AG09309 (cell line): ENCODE measurements around the gene BEST3.
"Not testable (repeated sequence)": the region's sequence is repeated elsewhere in the genome, so short reads cannot be mapped to it uniquely, and the experiment has no call there.

Source experiments
- DNase-seq: peaks from one replicate; pipeline ENCODE4 v3.0.0-alpha.2; 2010; ENCODE audit warnings: low read depth
- H3K4me3 ChIP-seq: 2 replicates; pipeline ENCODE4 v1.5.1; 2011; ENCODE audit warnings: mild to moderate bottlenecking, low read depth, low read length, moderate library complexity; ENCODE audit not compliant: control insufficient read depth
- TF ChIP-seq, protein P1 (sequence below): IDR thresholded peaks from 2 replicates; pipeline ENCODE4 v1.5.1; 2011; ENCODE audit warnings: mild to moderate bottlenecking, low read depth, low read length, inconsistent platforms; ENCODE audit not compliant: insufficient read depth, control insufficient read depth; ENCODE audit errors: missing control alignments

BEST3 gene

DNA sequence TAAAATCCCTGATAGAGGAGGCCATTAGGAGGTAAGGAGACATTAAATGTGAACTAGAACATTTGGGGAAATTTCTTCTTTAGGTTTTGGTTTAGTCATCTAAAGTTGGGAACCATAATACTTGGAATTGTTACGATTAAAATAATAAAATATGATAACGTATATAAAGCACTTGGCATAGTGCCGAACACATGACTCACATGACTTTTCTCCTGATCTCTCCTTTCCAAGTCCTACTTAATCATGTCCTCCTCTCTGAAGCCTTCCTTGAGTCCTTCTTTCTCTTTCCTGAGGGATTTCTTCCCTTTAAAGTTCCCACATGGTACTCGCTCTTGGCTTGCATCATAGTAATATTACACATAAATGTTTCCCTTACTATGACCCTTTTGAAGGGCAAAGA is 20.0 kb downstream of the BEST3 start:
- TF ChIP-seq, protein P1, sequence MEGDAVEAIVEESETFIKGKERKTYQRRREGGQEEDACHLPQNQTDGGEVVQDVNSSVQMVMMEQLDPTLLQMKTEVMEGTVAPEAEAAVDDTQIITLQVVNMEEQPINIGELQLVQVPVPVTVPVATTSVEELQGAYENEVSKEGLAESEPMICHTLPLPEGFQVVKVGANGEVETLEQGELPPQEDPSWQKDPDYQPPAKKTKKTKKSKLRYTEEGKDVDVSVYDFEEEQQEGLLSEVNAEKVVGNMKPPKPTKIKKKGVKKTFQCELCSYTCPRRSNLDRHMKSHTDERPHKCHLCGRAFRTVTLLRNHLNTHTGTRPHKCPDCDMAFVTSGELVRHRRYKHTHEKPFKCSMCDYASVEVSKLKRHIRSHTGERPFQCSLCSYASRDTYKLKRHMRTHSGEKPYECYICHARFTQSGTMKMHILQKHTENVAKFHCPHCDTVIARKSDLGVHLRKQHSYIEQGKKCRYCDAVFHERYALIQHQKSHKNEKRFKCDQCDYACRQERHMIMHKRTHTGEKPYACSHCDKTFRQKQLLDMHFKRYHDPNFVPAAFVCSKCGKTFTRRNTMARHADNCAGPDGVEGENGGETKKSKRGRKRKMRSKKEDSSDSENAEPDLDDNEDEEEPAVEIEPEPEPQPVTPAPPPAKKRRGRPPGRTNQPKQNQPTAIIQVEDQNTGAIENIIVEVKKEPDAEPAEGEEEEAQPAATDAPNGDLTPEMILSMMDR = no peak
- no peak for DNase-seq

DNA sequence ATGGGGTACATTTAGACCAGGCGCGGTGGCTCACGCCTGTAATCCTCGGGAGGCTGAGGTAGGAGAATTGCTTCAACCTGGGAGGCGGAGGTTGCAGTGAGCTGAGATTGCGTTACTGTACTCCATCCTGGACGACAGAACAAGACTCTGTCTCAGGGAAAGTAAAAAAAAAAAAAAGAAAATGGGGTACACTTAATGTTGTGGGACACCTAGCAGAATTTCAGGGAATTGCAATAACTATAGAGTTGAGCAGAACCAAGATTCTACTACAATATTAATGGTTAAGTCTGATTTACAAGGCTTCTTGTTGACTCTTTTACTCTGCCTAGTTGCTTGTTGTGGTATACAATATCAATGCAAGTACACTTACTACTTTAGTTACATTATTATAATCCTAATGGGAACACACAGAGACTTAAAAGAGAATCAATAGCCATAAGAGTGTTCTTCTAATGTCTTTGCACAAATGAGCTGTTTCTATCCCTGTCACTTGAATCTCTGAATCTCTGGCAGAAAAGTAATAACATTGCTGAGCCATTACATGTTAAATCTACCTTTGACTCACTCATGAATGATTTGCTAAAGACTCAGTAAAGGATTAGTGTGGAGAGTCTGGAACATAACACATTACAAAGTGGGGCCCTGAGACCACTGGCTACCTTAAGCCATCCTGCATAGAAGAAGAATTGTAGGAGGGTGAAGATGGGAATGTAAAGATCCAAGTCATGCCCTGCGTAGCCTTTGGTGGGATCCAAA is 22.7 kb downstream of the BEST3 start:
- DNase-seq = no peak
- H3K4me3 ChIP-seq = no peak overlapping the region
- TF ChIP-seq, protein P1 = no peak

More for the DNA sequence above, 20.0 kb downstream of the BEST3 start:
- no peak overlapping the region for H3K4me3 ChIP-seq

- DNase-seq = no peak
- TF ChIP-seq, protein P1 = no peak
These were observed 26.9 kb downstream of the BEST3 start for GRCh38 chr12:69672195-69672594.

DNA sequence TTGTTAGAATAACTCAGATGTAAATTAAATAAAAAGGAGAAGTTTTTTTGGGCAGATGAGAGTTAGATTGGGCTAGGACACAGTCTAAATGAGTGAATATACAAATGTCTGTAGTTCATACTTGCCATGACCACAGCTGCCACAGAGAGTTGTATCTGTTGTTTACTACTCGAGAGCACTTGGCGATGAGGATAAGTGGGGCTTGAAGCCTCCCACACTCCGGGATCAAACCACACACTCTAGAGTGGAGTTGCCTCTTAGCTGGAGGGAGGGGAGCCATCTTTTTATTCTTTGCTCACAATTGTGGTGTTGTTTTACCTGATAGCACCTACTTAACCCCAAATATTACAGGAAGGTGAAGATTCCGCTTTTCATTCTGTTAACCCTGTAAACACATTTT is 27.5 kb downstream of the BEST3 start:
- TF ChIP-seq, protein P1 = no peak
- H3K4me3 ChIP-seq = no peak overlapping the region
- DNase-seq = no peak

More at GRCh38 chr12:69672195-69672594, 26.9 kb downstream of the BEST3 start:
- no peak overlapping the region for H3K4me3 ChIP-seq

DNA sequence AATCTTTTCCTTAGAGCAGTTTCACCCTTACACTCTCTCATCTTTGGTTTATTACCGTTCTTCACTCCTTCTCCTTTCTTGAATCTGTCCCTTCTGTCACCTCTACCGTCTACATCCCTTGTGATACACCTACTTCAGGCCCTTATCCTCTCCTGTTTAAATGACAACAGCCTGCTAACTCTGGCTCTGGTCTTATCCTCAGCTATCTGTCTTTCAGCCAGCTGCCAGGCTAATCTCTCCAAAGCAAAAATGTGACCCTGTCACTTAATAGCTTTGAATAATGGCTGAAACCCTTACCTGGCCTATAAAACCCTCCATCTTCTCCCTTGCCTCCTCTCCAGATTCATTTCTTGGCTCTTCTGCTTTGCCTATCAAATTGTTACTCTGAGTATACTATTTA is 32.3 kb downstream of the BEST3 start:
- no peak for DNase-seq
- TF ChIP-seq, protein P1 = no peak

DNA sequence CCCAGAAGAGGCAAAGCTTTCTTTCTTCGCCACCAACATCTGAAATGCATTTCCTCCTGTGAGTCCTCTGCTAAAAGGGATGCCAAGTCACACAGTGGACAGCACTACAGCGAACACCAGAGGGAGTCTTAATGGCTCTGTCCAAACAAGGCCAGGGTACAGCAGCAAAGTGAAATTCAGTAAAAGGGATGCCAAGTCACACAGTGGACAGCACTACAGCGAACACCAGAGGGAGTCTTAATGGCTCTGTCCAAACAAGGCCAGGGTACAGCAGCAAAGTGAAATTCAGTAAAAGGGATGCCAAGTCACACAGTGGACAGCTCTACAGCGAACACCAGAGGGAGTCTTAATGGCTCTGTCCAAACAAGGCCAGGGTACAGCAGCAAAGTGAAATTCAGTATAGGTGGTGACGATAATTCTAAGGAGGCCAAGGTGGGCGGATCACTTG is 34.1 kb downstream of the BEST3 start:
- not testable (repeated sequence) for H3K4me3 ChIP-seq, DNase-seq
- TF ChIP-seq, protein P1 = peak; percentile 40

More for the DNA sequence above, 32.3 kb downstream of the BEST3 start:
- H3K4me3 ChIP-seq = no peak overlapping the region
